WTC11 (cell line): ENCODE results near the gene PRDM15. TPM values are rescaled to one million over a fixed set of nuclear protein-coding genes. Genes with fewer than 3 reads are reported as not detected.

Experiments used
- ATAC-seq: fragments of 200-7000 bp; cut with Tn5 transposase; 2 replicates; pipeline ENCODE4 v1.10.0; 2021; ENCODE audit warnings: mild to moderate bottlenecking, moderate library complexity
- CTCF ChIA-PET: fragments of 300-600 bp; sonication (Branson Sonifier 250); formaldehyde crosslinking; loops from one replicate; lab custom pipeline; 2021; ENCODE audit warnings: antibody characterized with exemption; lab: Charles Lee
- POLR2A ChIA-PET: fragments of 350-600 bp; sonication (Branson Sonifier 250); formaldehyde crosslinking; loops from one replicate; lab custom pipeline; 2021; ENCODE audit warnings: antibody characterized with exemption; lab: Charles Lee
- DNase-seq: peaks from one replicate; pipeline ENCODE4 v3.0.0; 2021; ENCODE audit warnings: low spot score
- H3K27ac Mint-ChIP-seq: 2 replicates; pipeline ENCODE4 v1.8.0; 2021; ENCODE audit warnings: mixed read lengths
- H3K27me3 Mint-ChIP-seq: 2 replicates; pipeline ENCODE4 v1.8.0; 2021; ENCODE audit warnings: low read depth, mild to moderate bottlenecking, moderate library complexity, mixed read lengths
- H3K36me3 Mint-ChIP-seq: 2 replicates; pipeline ENCODE4 v1.8.0; 2021; ENCODE audit warnings: mixed read lengths
- H3K4me1 Mint-ChIP-seq: 2 replicates; pipeline ENCODE4 v1.8.0; 2022; ENCODE audit warnings: mixed read lengths
- H3K4me3 Mint-ChIP-seq: 2 replicates; pipeline ENCODE4 v1.8.0; 2021; ENCODE audit warnings: mild to moderate bottlenecking, moderate library complexity, mixed read lengths
- H3K9me3 Mint-ChIP-seq: 2 replicates; pipeline ENCODE4 v1.8.0; 2021; ENCODE audit warnings: mixed read lengths
- ARID4B ChIP-seq: sonication (generic); formaldehyde crosslinking; IDR thresholded peaks from 2 replicates; pipeline ENCODE4 v1.8.0; 2023; ENCODE audit warnings: missing genetic modification reagents, mild to moderate bottlenecking, borderline replicate concordance
- ATF3 ChIP-seq: sonication (generic); formaldehyde crosslinking; conservative IDR thresholded peaks from 2 replicates; pipeline ENCODE4 v1.8.1; 2022; ENCODE audit warnings: mild to moderate bottlenecking, missing genetic modification reagents
- ATF6 ChIP-seq: sonication (generic); formaldehyde crosslinking; IDR thresholded peaks from 2 replicates; pipeline ENCODE4 v1.8.1; 2023; ENCODE audit warnings: mild to moderate bottlenecking, missing genetic modification reagents
- E2F1 ChIP-seq: sonication (generic); formaldehyde crosslinking; IDR thresholded peaks from 2 replicates; pipeline ENCODE4 v1.8.0; 2022; ENCODE audit warnings: mild to moderate bottlenecking, missing genetic modification reagents
- FOXP4 ChIP-seq: sonication (generic); formaldehyde crosslinking; IDR thresholded peaks from 2 replicates; pipeline ENCODE4 v1.8.0; 2022; ENCODE audit warnings: mild to moderate bottlenecking, missing genetic modification reagents
- GRHL2 ChIP-seq: fragments of 250-450 bp; sonication (Bioruptor Pico); IDR thresholded peaks from 2 replicates; pipeline ENCODE4 v1.8.0; 2022; ENCODE audit warnings: mild to moderate bottlenecking, moderate library complexity; ENCODE audit not compliant: insufficient replicate concordance, severe bottlenecking
- MLX ChIP-seq: sonication (generic); formaldehyde crosslinking; IDR thresholded peaks from 2 replicates; pipeline ENCODE4 v1.8.1; 2023; ENCODE audit warnings: mild to moderate bottlenecking, missing genetic modification reagents, moderate library complexity
- NFE2L1 ChIP-seq: sonication (generic); formaldehyde crosslinking; IDR thresholded peaks from 2 replicates; pipeline ENCODE4 v1.8.1; 2023; ENCODE audit warnings: missing genetic modification reagents
- PRDM15 ChIP-seq: sonication (generic); formaldehyde crosslinking; IDR thresholded peaks from 2 replicates; pipeline ENCODE4 v1.8.0; 2022; ENCODE audit warnings: missing genetic modification reagents
- SP1 ChIP-seq: sonication (generic); formaldehyde crosslinking; conservative IDR thresholded peaks from 2 replicates; pipeline ENCODE4 v1.8.1; 2022; ENCODE audit warnings: missing genetic modification reagents
- ZNF219 ChIP-seq: sonication (generic); formaldehyde crosslinking; IDR thresholded peaks from 2 replicates; pipeline ENCODE4 v1.8.0; 2023; ENCODE audit warnings: missing genetic modification reagents, mild to moderate bottlenecking, borderline replicate concordance
- ZNF232 ChIP-seq: sonication (generic); formaldehyde crosslinking; IDR thresholded peaks from 2 replicates; pipeline ENCODE4 v1.8.0; 2022; ENCODE audit warnings: mild to moderate bottlenecking, missing genetic modification reagents
- ZNF317 ChIP-seq: sonication (generic); formaldehyde crosslinking; IDR thresholded peaks from 2 replicates; pipeline ENCODE4 v1.8.1; 2023; ENCODE audit warnings: low read depth, mild to moderate bottlenecking, moderate library complexity, missing genetic modification reagents, borderline replicate concordance
- ZNF396 ChIP-seq: fragments of 250-450 bp; sonication (Bioruptor Pico); IDR thresholded peaks from 2 replicates; pipeline ENCODE4 v1.8.0; 2021; ENCODE audit warnings: mild to moderate bottlenecking, moderate library complexity, borderline replicate concordance
- ZNF512 ChIP-seq: sonication (generic); formaldehyde crosslinking; IDR thresholded peaks from 2 replicates; pipeline ENCODE4 v1.8.1; 2022; ENCODE audit warnings: missing genetic modification reagents, borderline replicate concordance
- total RNA-seq: library from RNA; stranded (reverse); gene quantifications from 3 replicates; pipeline ENCODE4 v1.2.3, GENCODE V29; 2021

The PRDM15 gene
- total RNA-seq, 1 experiment from 2014 or later = 12.9 TPM

GRCh38 chr21:41907496-41908258 lies 28.5 kb upstream of the PRDM15 start (continued):
- TF ChIP-seq ARID4B (CRISPR knock-in tag) (no peak), GRHL2 (CRISPR knock-in tag) (no peak), ZNF317 (CRISPR knock-in tag) (no peak), ATF6 (CRISPR knock-in tag) (no peak), PRDM15 (CRISPR knock-in tag) (no peak), E2F1 (CRISPR knock-in tag) (no peak)

GRCh38 chr21:41906770-41907169 lies 27.6 kb upstream of the PRDM15 start:
- H3K9me3 Mint-ChIP-seq = no peaks in the 10 kb centered on the region
- peaks cover 6% of the 10 kb centered on the region; the same call in 1 of the 2 replicates for H3K4me1 Mint-ChIP-seq
- no peaks in the 10 kb centered on the region for H3K27me3 Mint-ChIP-seq
- DNase-seq (no peak), ATAC-seq (no peak)
- no peak overlapping the region for H3K4me3 Mint-ChIP-seq
- TF ChIP-seq ZNF219 (CRISPR knock-in tag) (no peak), ATF3 (CRISPR knock-in tag) (no peak), NFE2L1 (CRISPR knock-in tag) (no peak), SP1 (CRISPR knock-in tag) (no peak), ZNF512 (CRISPR knock-in tag) (no peak), MLX (CRISPR knock-in tag) (no peak), FOXP4 (no peak), ZNF232 (CRISPR knock-in tag) (no peak), ZNF396 (no peak)
- 0 out of 2 replicates have a peak, but pooled peaks cover 2% of the 10 kb centered on the region for H3K36me3 Mint-ChIP-seq
- ChIA-PET POLR2A (no interaction called here), CTCF (no interaction called here)
- H3K27ac Mint-ChIP-seq = no peak overlapping the region
